Activated T-cell treated with anti-CD3 and anti-CD28 coated beads for 24 hours (primary cell): ENCODE data around the gene FAM222B.

Experiments used
- DNase-seq: peaks from one replicate; pipeline ENCODE4 v3.0.0-alpha.2; 2020; ENCODE audit warnings: low read depth

Gene FAM222B

DNA sequence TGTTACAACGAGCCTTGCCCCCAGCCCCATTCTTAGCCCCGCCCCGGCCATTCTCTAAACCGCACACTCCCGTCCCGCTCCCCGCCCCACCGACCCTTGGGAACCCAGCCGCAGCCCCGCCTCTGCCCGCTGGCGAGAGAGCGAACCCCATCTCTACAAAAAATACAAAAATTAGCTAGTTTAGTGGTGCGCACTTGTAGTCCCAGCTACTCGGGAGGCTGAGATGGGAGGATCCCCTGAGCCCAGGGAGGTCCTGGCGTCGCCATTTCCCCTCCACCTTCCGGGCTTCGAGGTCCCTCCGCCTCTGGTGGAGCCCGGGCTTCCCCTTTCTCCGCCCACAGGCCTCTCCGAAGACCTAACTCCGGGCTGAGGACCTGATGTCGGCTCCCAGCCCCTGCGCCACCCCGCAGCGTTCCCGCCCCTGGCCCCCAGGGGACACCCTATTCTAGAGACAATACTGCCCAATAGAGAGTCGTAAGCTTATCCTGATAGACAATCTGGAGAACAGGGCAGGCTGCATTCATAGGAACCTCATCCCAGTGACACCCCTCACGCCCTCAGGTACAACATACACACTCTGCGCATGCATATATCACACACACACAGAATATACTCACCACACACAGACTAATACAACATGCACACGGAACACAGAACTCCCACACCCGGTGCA, 130.4 kb downstream of the FAM222B start:
- no peak for DNase-seq

DNA sequence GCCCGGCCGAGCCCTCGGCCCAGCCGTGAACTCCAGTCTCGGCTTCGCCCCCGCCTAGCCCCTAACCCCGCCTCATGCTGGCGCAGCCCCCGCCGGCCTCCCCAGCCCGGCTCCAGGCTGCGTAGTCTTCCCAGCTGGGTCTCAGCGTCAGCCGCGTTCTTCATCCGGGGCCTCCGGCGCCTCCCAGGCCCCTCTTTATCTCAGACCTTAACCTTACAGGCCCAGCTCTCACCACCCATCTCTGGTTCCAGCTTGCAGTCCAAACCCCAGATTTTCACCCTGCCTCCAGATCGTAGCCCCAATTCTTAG, 130.9 kb downstream of the FAM222B start, which contains the start of gene PROCA1:
TSS of gene PROCA1 (minus strand) at position 166 of the 309 bp plus-strand sequence. CDS start 228 bp downstream, outside the sequence.
- no peak for DNase-seq

DNA sequence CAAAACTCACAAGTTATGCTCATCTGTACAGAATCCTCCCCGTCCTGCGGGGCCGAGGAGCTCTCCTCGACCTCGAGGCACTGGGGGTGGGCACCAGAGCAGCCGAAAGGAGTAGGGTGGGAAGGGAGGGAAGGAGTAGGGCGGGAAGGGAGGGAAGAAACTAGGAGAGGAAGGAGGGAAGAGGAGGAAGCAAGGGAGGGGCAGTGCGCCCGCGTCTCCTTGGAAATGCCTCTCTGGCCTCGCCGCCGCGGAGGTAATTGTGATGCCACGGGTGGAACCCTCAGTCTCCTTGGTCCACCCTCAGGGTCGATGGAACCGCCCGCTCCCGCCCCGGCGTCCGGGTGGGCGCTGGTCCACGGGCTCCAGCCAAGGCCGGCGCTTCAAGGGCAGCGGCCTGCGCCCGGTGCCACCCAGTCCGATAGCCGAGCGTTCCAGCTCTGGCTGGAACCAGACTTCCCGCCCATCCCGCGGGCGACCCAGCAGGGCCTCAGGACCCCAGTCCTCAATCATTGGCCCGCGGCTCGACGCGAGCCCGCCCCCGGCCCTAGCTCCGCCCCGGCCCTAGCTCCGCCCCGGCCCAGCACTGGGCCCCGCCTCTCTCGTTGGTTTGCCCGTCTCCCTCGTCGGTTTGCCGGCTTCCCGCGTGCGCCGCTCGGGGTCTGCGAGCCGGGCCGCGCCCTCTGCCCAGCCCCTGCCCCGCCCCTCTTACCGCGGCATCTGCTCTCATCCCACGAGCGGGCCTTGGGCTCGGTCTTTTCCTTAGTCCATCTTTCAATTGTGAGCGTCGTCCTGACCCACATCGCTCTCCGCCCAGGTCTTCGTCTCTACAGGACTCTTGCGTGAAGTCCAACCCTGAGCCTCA, 131.5 kb downstream of the FAM222B start:
- peak; percentile 92 for DNase-seq

DNA sequence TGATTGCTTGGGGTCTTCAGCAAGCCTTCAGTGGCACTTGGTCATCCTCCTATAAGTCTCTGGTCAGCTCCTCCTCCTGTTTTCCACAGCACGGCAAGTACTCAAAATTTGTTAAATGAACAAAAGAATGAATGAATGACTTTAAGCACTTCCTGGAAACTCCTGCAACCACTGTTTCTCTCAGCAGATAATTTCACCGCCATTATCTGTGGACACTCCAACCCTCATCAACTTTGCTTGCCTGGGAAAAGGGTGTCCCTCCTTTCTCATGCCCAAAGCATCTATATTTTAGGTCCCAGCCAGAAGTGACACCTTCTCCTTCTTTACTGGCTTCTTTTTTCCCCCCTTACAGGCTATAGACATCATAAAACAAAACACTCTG, 135.3 kb downstream of the FAM222B start:
- no peak for DNase-seq

DNA sequence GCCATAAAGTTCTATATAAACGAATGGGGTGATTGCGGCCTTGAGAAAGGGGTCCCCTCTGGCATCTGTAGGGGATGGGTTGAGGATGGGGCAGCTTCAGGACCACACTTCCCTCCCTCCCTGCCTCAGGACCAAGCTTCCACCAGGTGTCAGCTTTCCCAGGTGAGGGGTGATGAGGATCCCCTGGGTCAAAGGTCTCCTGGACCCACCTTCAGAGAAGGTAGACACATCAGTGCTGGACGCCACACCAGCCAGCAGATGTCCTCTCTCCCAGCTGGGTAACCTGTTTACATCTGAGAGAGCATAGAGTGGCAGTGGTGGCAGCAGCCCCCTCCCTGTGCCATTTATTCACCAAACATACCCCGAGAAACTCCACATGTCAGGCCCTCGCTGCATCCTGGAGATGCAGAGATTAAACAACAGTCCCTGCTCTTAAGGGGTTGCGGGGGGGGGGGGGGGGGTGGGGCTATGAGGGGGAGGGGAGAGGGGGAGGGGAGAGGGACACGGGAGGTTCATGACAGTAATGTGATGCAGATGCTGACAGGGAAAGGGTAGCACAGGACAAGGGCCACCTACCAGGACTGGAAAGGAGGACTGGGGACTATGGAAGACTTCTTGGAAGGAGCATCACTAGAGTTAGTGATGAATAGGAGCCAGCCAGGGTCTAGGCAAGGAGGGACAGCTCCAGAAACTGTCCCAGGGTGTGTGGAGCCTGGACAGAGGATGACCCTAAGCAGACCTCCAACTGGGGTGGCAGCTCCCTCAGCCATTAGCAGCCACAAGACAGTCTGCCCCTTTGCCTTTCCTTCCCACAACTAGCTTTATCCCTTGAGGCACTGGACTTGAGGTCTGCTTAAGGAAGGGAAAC, 135.9 kb downstream of the FAM222B start:
- no peak for DNase-seq
